ENCODE results near the gene CD4. TPM values are rescaled to one million over a fixed set of nuclear protein-coding genes. Genes with fewer than 3 reads are reported as not detected.
A peak's percentile ranks its signal among the peaks of the same experiment; 100 is the strongest.

CD4 gene
- total RNA-seq, 2 donors from 2014 or later: 126 to 141 TPM

GRCh38 chr12:6824901-6825381 is 35.6 kb downstream of the CD4 start:
- Mint-ChIP-seq H3K9me3 (no peaks in the 10 kb centered on the region), H3K27me3 (ENCODE audit: low read depth) (peaks cover 60% of the 10 kb centered on the region), H3K4me1 (ENCODE audit: low read depth) (peaks cover 35% of the 10 kb centered on the region), H3K27ac (no peak overlapping the region), H3K4me3 (no peak overlapping the region), H3K36me3 (ENCODE audit: insufficient read depth in 2 of 2) (peaks cover 0 to 2% of the 10 kb centered on the region in 2 donors)
- no peak for ATAC-seq (replicated peaks in 1 of 2)
- no peak for DNase-seq

- H3K27ac Mint-ChIP-seq: no peak overlapping the region
- peaks cover 35% of the 10 kb centered on the region for H3K4me1 Mint-ChIP-seq (ENCODE audit: low read depth)
- peak overlapping the region; percentile 25 to 38 for H3K4me3 Mint-ChIP-seq
- peak; percentile 84 to 90 for DNase-seq
- ATAC-seq (replicated peaks in 1 of 2): peak; percentile 69 to 72
- H3K27me3 Mint-ChIP-seq (ENCODE audit: low read depth): peaks cover 61% of the 10 kb centered on the region
- peaks cover 0 to 3% of the 10 kb centered on the region in 2 donors for H3K36me3 Mint-ChIP-seq (ENCODE audit: insufficient read depth in 2 of 2)
- H3K9me3 Mint-ChIP-seq: no peaks in the 10 kb centered on the region
Measured at GRCh38 chr12:6825398-6826124, 36.2 kb downstream of the CD4 start.

GRCh38 chr12:6826125-6826733 is 36.9 kb downstream of the CD4 start:
- H3K4me3 Mint-ChIP-seq: no peak overlapping the region
- peaks cover 68% of the 10 kb centered on the region for H3K27me3 Mint-ChIP-seq (ENCODE audit: low read depth)
- no peak overlapping the region for H3K27ac Mint-ChIP-seq
- ATAC-seq (replicated peaks in 1 of 2): no peak
- H3K36me3 Mint-ChIP-seq (ENCODE audit: insufficient read depth in 2 of 2): peaks cover 0 to 3% of the 10 kb centered on the region in 2 donors
- no peak for DNase-seq
- H3K9me3 Mint-ChIP-seq: no peaks in the 10 kb centered on the region
- peaks cover 28% of the 10 kb centered on the region for H3K4me1 Mint-ChIP-seq (ENCODE audit: low read depth)

- ATAC-seq (replicated peaks in 1 of 2) (no peak), DNase-seq (no peak)
- Mint-ChIP-seq H3K4me1 (ENCODE audit: low read depth) (peaks cover 26% of the 10 kb centered on the region), H3K4me3 (peak overlapping the region; percentile 48 to 72), H3K27ac (no peak overlapping the region), H3K27me3 (ENCODE audit: low read depth) (peaks cover 72% of the 10 kb centered on the region), H3K9me3 (no peaks in the 10 kb centered on the region), H3K36me3 (ENCODE audit: insufficient read depth in 2 of 2) (peaks cover 0 to 3% of the 10 kb centered on the region in 2 donors)
Measured at GRCh38 chr12:6826734-6827436, 37.6 kb downstream of the CD4 start.

- DNase-seq: peak; percentile 51 to 53
- peak overlapping the region; percentile 48 to 72 for H3K4me3 Mint-ChIP-seq
- peaks cover 0 to 3% of the 10 kb centered on the region in 2 donors for H3K36me3 Mint-ChIP-seq (ENCODE audit: insufficient read depth in 2 of 2)
- H3K27ac Mint-ChIP-seq: no peak overlapping the region
- no peaks in the 10 kb centered on the region for H3K9me3 Mint-ChIP-seq
- H3K4me1 Mint-ChIP-seq (ENCODE audit: low read depth): peaks cover 26% of the 10 kb centered on the region
- ATAC-seq (replicated peaks in 1 of 2): no peak
- peaks cover 66% of the 10 kb centered on the region for H3K27me3 Mint-ChIP-seq (ENCODE audit: low read depth)
Measured at GRCh38 chr12:6827437-6827911, 38.1 kb downstream of the CD4 start.

GRCh38 chr12:6827982-6828780 is 38.9 kb downstream of the CD4 start, which contains the start of gene P3H3:
Gene P3H3, plus strand, starts transcription at chr12:6828407. Its CDS starts 34 bp downstream, at chr12:6828441.
- H3K4me3 Mint-ChIP-seq: peak within 1 kb of the TSS; percentile 86 to 96
- peaks cover 0 to 3% of the 10 kb centered on the region in 2 donors for H3K36me3 Mint-ChIP-seq (ENCODE audit: insufficient read depth in 2 of 2)
- DNase-seq (peak in 1 of 2 donors; percentile 58), ATAC-seq (replicated peaks in 1 of 2) (peak; percentile 58 to 61)
- H3K27me3 Mint-ChIP-seq (ENCODE audit: low read depth): peaks cover 59% of the 10 kb centered on the region
- peaks cover 26% of the 10 kb centered on the region for H3K4me1 Mint-ChIP-seq (ENCODE audit: low read depth)
- peak within 1 kb of the TSS; percentile 47 for H3K27ac Mint-ChIP-seq
- H3K9me3 Mint-ChIP-seq: no peaks in the 10 kb centered on the region

- no peaks in the 10 kb centered on the region for H3K9me3 Mint-ChIP-seq
- H3K4me1 Mint-ChIP-seq (ENCODE audit: low read depth): peaks cover 28% of the 10 kb centered on the region
- ATAC-seq (replicated peaks in 1 of 2) (peak; percentile 56 to 62), DNase-seq (peak; percentile 54 to 56)
- peak overlapping the region; percentile 86 to 96 for H3K4me3 Mint-ChIP-seq
- H3K27ac Mint-ChIP-seq: peak overlapping the region; percentile 47
- peaks cover 0 to 3% of the 10 kb centered on the region in 2 donors for H3K36me3 Mint-ChIP-seq (ENCODE audit: insufficient read depth in 2 of 2)
- H3K27me3 Mint-ChIP-seq (ENCODE audit: low read depth): peaks cover 58% of the 10 kb centered on the region
Measured at GRCh38 chr12:6828781-6829535, 39.6 kb downstream of the CD4 start.

GRCh38 chr12:6829536-6830220 is 40.4 kb downstream of the CD4 start:
- H3K36me3 Mint-ChIP-seq (ENCODE audit: insufficient read depth in 2 of 2): peaks cover 0 to 3% of the 10 kb centered on the region in 2 donors
- peaks cover 35% of the 10 kb centered on the region for H3K4me1 Mint-ChIP-seq (ENCODE audit: low read depth)
- ATAC-seq (replicated peaks in 1 of 2) (peak in 1 of 2 donors; percentile 8), DNase-seq (no peak)
- no peaks in the 10 kb centered on the region for H3K9me3 Mint-ChIP-seq
- peaks cover 54% of the 10 kb centered on the region for H3K27me3 Mint-ChIP-seq (ENCODE audit: low read depth)
- H3K4me3 Mint-ChIP-seq: peak overlapping the region; percentile 86 to 96
- H3K27ac Mint-ChIP-seq: no peak overlapping the region

GRCh38 chr12:6830286-6830890 is 41.1 kb downstream of the CD4 start:
- Mint-ChIP-seq H3K36me3 (ENCODE audit: insufficient read depth in 2 of 2) (peaks cover 0 to 3% of the 10 kb centered on the region in 2 donors), H3K9me3 (no peaks in the 10 kb centered on the region), H3K4me1 (ENCODE audit: low read depth) (peaks cover 36% of the 10 kb centered on the region), H3K4me3 (no peak overlapping the region), H3K27ac (no peak overlapping the region), H3K27me3 (ENCODE audit: low read depth) (peaks cover 47% of the 10 kb centered on the region)
- DNase-seq: no peak
- no peak for ATAC-seq (replicated peaks in 1 of 2)

- H3K27ac Mint-ChIP-seq: no peak overlapping the region
- no peak overlapping the region for H3K4me3 Mint-ChIP-seq
- ATAC-seq (replicated peaks in 1 of 2) (no peak), DNase-seq (no peak)
- H3K36me3 Mint-ChIP-seq (ENCODE audit: insufficient read depth in 2 of 2): peaks cover 0 to 3% of the 10 kb centered on the region in 2 donors
- H3K27me3 Mint-ChIP-seq (ENCODE audit: low read depth): peaks cover 44% of the 10 kb centered on the region
- H3K9me3 Mint-ChIP-seq: no peaks in the 10 kb centered on the region
- H3K4me1 Mint-ChIP-seq (ENCODE audit: low read depth): peaks cover 31% of the 10 kb centered on the region
Measured at GRCh38 chr12:6830999-6831398, 41.7 kb downstream of the CD4 start.

- DNase-seq: no peak
- H3K36me3 Mint-ChIP-seq (ENCODE audit: insufficient read depth in 2 of 2): peaks cover 0 to 3% of the 10 kb centered on the region in 2 donors
- ATAC-seq (replicated peaks in 1 of 2): no peak
- H3K27me3 Mint-ChIP-seq (ENCODE audit: low read depth): peaks cover 39% of the 10 kb centered on the region
- H3K9me3 Mint-ChIP-seq: no peaks in the 10 kb centered on the region
- no peak overlapping the region for H3K4me3 Mint-ChIP-seq
- peaks cover 31% of the 10 kb centered on the region for H3K4me1 Mint-ChIP-seq (ENCODE audit: low read depth)
- no peak overlapping the region for H3K27ac Mint-ChIP-seq
Measured at GRCh38 chr12:6831450-6831995, 42.2 kb downstream of the CD4 start.
